Measurements from ENCODE around the gene ACACB.

Gene ACACB

DNA sequence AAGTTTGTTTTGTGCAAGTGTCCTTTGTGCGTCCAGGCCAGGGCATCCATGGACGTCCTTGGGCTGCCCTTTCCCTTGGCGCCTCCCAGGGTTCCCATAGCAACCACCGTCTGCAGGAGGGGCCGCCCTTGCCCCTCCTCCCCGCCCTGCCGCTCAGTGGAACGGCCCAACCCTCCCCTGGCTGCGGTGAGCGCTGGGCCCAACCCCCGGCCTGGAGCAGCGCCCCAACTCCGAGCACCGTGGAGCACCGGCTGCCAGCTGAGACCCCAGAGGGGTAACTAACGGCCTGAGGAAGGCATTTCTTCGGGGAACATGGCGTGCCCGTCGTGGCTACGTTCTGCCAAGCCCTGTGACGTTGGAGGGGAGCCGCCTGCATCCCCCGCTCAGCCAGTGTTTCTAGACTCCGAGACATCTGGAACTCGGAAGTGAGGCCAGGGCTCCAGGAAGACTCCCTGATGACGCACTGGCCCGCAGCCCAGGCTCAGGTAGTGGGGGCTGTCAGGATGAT lies 5.3 kb upstream of the ACACB start:
- peak; percentile 32 for DNase-seq (ENCODE audit: low read depth)

DNA sequence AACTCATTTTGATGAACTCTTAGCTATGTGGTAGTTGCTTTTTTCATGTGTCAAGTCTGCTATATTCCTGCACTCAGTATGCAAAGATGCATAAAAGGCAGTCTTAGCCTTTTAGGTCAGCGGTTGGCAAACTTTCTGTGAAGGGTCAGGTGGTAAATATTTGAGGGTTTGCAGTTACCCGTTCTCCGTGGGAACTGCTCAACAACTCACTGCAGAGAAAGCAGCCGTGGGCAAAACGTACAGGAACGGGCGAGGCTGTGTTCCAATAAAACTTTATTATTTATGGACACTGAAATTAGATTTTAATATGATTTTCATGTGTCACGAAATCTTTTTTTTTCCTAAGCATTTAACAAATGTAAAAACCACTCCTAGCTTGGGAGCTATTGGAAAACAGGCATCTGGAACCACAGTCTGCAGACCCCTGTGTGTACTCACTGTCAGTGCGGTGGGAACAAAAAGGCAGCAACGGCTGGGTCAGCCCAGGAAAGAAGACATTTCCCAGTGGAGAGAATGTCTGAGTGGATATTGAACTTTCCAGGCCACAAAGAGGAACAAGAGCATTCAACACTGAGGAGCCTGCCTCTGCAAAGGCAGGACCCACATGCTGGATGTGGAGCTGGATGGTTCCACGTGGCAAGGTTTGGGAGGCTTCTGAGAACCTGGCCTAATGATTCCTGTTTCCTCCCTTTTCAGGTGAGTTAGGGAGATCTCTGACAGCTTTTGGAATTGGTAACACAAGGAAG lies 3.5 kb upstream of the ACACB start:
- DNase-seq (ENCODE audit: low read depth) = no peak

DNA sequence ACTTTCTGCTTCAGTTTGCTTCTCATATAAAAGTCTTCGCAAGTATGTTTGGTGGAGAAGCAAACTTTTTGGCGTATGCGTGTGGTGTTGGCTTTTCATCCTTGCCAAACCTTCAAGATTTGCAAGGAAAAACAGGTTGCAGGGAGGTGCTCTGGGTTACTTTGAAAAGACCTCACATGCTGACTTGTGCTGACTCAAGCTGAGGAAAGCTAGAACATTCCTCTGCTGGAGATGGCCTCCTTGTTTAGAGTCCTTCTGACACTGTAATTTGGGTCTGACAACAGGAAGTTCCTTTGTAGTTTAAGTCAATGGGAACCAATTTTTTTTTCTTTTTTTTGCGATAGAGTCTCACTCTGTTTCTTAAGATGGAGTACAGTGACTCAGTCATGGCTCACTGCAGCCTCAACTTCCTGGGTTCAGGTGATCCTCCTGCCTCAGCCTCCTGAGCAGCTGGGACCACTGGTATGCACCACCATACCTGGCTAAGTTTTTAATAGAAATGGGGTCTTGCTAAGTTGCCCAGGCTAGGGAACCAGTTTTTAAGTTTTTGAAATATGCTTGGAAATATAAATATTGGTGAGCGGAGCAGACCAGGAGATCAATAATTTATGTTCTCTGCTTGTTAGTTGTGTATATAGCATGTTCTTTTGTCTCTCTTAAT lies 2.6 kb upstream of the ACACB start:
- DNase-seq (ENCODE audit: low read depth) = no peak

DNA sequence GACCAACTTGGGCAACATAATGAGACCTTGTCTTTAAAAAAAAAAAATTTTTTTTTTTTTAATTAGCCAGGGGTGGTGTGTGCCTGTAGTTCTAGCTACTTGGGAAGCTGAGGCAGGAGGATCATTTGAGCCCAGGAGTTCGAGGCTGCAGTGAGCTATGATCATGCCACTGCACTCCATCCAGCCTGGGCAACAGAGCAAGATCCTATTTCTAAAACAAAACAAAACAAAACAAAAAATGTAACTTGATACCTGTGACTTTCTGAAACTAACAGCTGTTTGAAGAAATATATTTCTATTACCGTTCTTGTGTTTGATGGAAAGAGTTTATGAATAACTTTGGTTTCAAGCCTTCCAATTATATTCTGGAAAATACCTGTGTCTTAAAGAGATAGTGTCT lies 1.7 kb upstream of the ACACB start:
- no peak for DNase-seq (ENCODE audit: low read depth)

DNA sequence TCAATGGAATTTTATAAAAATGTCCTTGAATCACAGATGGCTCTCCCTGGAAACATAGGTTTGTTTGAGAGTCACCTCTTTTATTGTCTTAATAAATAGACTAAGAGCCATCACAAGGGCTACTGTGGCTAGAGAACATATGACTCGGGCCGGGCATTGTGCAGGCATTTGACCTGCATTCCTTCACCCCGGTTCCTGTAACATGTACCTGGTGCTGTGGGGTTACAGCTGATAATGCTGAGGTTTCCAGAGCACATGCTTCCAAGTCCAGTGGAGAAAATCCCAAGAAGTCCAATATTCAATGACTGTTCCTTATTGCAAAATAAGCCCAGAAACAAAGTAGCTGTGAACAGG lies 1.0 kb upstream of the ACACB start:
- no peak for DNase-seq (ENCODE audit: low read depth)

DNA sequence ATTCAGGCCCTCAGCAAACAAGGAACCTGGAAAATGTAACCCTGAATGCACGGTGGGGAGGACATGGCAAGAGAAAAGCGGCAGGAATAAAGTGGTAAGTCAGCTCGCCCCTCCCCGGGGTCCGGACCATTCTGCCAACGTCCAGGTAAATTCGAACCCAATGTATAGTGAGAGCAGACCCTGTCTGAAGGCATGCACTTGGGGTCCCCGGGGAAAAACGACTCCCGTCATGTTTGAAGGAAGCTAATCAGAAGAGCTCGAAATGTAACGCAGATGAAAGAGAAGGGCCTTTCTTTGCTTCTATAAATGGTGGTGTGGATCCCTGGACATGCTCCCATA lies 193 bp downstream of the ACACB start:
- no peak for DNase-seq (ENCODE audit: low read depth)

DNA sequence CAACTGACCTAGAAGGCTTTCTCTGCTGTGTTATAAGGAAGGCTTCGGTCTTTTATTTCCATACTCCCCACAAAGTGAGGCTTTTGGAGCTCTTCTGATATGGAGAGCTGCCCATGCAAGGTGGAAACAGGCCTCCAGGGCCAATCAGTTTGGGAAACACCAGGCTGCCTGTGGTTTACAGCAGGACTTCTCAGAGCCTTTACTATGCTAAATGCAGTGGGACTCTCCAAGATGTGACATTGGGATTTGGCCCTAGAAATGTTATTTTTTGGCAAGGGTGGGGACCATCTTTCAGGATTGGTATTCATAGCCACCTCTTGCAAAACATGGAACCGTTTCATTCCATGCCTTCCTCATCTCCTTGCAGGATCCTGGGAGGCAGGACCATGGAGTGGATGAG lies 3.7 kb downstream of the ACACB start:
- no peak for DNase-seq (ENCODE audit: low read depth)

DNA sequence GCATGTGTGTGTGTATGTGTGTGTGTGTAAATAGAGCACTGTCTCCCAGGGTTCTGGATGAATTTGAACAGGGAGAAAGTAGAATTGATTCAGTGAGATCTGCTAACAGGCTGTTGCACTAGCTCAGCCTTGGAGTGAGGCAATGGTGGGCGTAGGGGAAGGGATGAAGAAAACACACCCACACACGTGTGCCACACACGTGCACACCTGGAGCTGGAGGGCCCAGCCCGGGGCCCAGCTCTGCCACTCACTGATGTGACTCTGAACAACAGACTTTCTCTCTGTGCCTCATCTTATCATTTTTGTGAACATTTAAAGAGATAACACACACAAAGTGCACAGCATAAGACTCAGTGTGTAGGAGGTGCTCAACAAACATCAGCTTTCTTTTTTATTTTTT lies 4.2 kb downstream of the ACACB start:
- DNase-seq (ENCODE audit: low read depth) = no peak

DNA sequence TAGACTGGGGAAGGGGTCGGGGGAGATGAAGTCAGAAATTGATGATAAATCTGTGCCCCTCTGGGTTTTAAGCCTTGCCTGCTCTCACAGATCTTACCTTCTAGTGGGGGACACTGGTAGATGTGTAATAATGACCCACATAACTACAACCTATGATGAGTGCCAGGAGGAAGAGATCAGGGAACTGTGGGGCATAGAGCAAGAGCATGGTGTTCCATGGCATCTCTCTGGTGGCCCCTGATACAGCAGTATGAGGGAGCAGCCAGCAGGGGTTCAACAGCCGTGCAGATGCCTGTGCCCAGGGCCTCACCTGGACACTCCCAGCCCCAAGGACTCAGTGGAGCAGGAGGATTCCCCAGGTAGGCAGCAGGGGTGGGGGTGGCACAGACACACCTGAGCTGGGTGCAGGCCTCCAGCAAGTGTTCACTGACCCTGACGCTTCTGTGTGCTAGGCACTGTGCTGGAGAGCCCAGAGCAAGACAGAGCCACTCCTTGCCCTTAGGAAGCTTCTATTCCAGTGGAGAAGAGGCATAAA lies 5.0 kb downstream of the ACACB start:
- no peak for DNase-seq (ENCODE audit: low read depth)

DNA sequence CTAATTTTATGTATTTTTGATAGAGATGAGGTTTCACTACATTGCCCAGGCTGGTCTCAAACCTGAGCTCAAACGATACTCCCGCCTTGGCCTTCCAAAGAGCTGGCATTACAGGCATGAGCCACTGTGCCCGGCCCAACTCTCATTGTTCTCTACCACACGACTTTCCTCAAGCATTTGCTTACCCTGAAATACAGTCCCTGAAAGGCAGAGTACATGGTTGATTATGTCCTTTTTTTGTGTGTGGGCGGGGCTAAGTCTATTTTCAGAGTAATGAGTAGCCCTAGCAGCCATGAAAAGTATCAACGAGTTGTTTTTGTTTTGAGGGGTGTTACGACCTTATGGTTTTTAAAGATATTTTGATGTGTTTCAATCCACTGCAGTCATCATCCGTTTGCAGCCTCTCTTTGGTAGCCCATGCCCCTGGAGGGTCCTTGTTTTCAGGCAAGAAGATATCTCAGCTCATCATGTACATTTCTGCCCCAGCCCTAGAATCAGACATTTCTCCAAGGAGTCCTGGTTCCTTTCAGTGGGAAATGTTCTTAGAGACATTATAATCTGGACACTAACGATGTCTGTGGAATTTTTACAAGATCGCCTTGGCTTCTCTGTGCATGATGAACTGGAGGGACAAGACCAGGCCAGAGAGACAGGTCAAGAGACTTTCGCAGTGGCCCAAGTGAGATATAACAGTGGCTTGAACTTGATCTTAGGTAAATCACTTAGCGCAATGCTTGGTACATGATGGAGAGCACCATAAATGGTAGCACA lies 8.7 kb downstream of the ACACB start:
- no peak for DNase-seq (ENCODE audit: low read depth)

DNA sequence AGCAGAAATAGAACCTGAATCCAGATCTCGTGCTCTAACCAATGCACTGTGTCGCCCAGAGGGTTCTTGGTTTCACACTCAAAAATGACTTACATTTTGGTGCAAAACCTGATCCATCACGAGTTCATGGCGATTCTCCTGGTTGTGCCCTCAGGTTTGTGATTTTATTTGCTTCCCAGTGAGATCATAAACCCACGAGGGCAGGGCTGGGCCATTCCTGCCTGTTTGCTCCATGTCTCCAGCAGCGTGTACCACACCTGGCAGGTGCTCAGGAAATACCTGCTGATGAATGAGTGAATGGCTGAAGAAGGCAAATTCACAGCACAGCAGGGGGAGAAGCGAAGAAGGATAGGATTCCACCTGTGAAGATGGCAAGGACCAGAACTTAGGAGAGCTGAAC lies 9.4 kb downstream of the ACACB start:
- DNase-seq (ENCODE audit: low read depth) = no peak

DNA sequence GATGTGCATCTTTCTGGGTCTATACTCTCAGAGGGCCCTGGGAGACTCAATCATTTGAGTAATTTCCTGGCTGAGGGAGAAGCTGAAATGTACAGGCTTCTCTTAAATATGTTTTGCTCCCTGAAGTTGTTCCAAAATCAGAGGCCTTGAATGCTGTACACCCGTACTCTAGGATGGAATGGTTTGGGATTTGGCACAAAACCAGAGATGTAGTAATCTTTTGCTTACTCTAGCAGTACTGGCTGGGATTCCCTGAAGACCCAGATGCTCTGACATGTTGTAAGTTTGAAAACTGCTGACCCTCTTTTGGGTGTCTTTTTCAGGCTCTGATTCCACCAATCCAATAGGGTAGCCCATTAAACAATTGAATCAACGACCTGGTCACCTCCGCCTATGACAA lies 10.4 kb downstream of the ACACB start:
- no peak for DNase-seq (ENCODE audit: low read depth)

DNA sequence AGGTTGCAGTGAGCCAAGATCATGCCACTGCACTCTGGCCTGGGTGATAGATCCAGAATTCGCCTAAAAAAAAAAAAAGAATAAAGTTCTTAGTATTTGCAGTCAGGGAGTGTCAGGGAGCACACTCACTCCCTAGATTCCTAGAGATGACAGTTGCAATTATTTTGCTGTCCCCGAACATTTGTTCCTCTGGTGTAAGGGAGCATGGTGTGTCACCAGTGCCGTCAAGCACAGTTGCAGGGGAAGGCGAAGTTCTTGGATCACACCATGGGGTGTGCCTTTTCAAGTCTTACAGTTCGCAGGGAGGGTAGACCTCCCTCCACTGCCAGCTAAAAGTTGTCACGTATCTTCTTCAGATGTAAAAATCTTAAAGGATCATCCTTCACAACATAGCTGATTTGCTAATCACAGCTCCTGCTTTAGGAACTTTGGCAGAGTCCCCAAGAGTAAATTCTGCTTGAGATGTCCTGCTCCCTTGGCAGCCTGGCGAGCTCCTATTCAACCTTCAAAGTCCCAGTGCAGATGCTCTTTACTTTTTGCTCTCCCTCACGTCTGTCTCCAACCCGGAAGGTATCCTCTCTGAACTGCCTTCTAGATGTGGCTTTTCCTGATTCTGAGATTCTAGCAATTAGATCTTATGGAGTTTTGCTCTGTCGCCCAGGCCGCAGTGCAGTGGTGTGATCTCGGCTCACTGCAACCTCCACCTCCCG lies 11.3 kb downstream of the ACACB start:
- DNase-seq (ENCODE audit: low read depth) = no peak

DNA sequence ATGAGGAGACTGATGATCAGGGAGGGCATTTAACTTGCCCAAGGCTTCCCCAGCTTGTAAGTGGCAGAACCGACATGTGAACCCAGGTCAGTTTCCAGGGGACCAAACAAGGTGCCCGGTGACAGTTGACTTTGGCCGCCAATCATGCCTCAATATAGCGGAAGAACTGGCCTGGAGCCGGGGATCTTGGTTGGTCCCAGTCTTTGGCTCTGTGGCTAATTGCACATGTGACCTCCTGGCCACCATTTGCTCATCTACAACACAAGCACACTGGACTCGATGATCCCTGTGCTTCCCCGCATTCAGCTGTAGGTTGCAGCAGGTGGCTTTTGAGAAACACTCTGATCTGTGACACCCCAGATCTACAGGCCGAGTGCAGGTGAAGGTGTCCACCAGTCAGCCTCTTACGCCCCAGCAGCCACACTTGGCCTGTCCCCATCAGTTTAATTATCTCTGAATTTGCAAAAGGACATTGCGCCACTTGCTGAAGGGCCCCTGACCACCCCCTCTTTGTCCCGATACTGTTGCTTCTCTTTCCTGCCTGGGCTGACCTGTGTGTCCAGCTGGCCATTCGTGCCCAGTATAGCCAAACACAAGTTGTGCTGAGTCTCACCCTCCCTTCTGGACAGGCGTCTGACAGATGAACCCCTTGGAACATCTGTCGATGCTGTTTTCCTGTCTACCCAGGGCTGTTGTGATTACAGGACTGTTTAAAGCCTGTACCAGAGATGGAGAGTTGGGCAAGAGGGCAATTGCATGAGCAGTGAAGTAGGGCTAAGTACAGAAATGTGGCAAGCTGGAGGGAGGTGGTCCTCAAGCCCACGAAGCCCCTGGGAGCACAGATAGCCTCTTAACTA lies 14.1 kb downstream of the ACACB start:
- no peak for DNase-seq (ENCODE audit: low read depth)

DNA sequence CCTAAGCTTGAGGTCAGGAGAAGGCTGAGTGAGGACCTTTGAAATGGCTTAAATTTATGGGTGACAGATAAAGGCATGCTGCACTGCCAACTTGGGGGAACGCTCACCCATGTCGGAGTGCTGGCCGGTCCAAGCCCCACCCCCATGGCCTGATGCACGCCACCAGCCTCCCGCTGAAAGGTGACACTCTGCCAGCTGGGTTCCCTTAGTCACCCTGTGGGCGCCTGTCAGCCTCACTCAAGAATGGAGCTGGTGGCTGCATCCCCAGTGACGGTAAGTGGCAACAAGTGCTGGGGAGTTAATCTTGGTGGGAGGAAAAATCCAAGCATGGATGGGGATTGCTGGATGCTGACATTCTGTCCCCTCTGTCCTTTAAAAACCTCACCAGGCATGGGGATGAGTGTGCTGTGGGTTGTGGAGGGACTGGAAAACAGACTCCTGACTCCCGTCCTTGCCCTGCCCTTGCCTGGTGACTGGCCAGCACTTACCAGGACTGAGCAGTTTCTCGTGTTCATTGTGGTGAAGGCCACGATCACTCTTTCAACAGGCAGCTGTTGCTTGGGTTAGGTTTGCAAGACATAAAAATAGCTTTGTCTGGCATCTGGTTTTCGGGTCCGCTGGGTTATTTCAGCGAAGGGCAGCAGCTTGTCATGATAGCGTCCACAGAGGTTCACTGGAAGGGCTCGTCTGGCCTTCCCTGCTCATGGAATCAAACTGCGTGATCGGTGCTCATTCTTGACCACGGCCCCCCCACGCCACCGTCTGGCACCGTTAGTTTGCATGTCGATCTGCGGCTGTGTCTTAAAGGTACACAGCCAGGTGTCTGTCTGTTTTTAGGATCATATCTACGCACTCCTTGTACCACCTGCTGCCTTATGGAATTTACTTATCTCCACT lies 15.0 kb downstream of the ACACB start:
- DNase-seq (ENCODE audit: low read depth) = no peak

DNA sequence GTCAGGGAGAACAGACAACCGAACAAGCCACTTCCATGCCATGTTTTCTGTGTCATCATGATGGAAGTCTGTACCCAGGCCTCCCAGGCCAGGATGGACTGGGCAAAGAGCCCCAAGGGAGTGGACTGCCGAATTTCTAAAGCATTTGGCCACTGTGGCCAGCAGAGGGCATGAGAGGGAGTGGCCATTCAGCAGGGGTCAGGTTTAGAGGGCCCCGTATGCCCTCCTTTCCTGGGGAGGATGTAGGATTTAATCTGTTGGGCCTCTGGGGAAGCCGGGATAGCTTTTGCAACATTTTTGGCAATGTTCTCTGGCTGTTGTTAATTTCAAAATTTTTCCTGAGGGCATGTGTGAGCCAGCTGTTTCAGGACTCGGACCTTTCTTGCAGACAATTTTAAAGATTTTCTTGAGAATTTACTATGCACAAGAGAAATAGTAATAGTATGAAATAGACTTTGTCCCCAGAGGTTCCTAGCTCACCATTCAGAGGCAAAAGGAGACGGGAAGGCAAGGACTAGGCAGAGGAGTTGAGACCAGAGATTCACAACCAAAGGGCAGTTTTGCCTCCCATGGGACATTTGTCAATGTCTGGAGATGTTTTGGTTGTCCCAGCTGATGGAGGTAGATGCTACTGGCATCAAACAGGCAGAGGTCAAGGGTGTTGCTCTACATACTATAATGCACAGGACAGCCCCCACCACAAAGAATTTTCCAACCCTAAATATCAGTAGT lies 18.0 kb downstream of the ACACB start:
- no peak for DNase-seq (ENCODE audit: low read depth)

DNA sequence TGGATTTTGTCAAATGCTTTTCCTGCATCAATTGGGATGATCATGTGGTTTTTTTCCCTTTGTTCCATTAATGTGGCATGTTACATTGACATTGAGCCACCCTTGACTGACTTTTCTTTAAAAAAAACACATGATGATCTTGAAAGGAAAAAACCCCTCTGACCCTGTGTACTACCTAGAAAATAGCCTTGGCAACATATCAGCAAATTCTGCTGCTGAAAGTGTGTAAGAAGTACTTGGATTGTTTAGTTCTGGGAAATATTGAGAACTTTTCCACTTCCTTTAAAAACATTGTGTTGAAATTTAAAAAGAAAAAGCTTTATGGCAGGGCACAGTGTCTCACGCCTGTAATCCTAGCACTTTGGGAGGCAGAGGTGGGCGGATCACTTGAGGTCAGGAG lies 20.7 kb downstream of the ACACB start:
- no peak for DNase-seq (ENCODE audit: low read depth)

DNA sequence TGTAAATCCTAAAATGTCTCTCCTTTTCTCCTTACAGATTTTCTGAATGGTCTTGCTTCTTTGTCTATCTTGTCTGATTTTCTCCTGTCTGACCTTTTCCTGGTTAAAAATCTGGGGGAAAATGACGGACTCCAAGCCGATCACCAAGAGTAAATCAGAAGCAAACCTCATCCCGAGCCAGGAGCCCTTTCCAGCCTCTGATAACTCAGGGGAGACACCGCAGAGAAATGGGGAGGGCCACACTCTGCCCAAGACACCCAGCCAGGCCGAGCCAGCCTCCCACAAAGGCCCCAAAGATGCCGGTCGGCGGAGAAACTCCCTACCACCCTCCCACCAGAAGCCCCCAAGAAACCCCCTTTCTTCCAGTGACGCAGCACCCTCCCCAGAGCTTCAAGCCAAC lies 23.0 kb downstream of the ACACB start:
- no peak for DNase-seq (ENCODE audit: low read depth)

DNA sequence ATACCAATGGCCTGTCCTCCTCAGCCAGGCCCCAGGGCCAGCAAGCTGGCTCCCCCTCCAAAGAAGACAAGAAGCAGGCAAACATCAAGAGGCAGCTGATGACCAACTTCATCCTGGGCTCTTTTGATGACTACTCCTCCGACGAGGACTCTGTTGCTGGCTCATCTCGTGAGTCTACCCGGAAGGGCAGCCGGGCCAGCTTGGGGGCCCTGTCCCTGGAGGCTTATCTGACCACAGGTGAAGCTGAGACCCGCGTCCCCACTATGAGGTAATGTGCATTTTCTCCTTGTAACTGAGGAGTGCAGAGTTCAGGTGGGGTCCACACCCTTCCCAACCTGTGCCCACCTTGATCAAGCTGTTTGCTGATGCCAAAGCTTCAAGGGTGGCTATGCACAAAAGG lies 23.4 kb downstream of the ACACB start:
- no peak for DNase-seq (ENCODE audit: low read depth)

DNA sequence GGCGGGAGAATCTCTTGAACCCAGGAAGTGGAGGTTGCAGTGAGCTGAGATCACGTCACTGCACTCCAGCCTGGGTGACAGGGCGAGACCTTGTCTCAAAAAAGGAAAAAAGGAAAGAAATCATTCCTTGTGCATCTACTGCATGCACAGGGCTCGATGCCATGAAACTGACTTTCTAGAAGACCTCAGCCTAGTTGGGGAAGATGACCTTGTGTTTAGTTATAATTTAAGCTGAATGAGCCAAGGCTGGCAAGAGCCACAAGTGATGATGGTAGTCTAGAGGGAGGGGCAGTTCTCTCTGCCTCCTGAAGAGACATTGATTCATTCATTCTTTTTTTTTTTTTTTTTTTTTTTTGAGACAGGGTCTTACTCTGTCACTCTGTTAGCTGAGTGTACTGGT lies 24.2 kb downstream of the ACACB start:
- no peak for DNase-seq (ENCODE audit: low read depth)

All from activated T-cell treated with anti-CD3 and anti-CD28 coated beads for 1 hour (primary cell).